HG03196 (cell line): ENCODE results near the gene GNAI1.

ENCODE experiments used
- ATAC-seq: cut with Tn5 transposase; IDR thresholded peaks from one replicate; pipeline ENCODE4 v1.9.1; 2021; ENCODE audit not compliant: unreplicated experiment

The GNAI1 gene

GRCh38 chr7:80204919-80205318, 70.3 kb downstream of the GNAI1 start:
- ATAC-seq, result no peak

GRCh38 chr7:80206763-80207162, 72.1 kb downstream of the GNAI1 start:
- ATAC-seq, result peak; percentile 56

GRCh38 chr7:80207501-80207900, 72.9 kb downstream of the GNAI1 start:
- ATAC-seq, result no peak

GRCh38 chr7:80208700-80209099, 74.1 kb downstream of the GNAI1 start:
- no peak for ATAC-seq

GRCh38 chr7:80210400-80210799, 75.8 kb downstream of the GNAI1 start:
- ATAC-seq, result no peak

- ATAC-seq, result no peak
Measured at GRCh38 chr7:80213814-80214213, 79.2 kb downstream of the GNAI1 start.

- ATAC-seq, result no peak
Measured at GRCh38 chr7:80215734-80216133, 81.1 kb downstream of the GNAI1 start.

GRCh38 chr7:80216996-80217842, 82.6 kb downstream of the GNAI1 start:
- no peak for ATAC-seq

GRCh38 chr7:80218723-80219122, 84.1 kb downstream of the GNAI1 start:
- ATAC-seq, result no peak

GRCh38 chr7:80220022-80220634, 85.5 kb downstream of the GNAI1 start:
- no peak for ATAC-seq

- no peak for ATAC-seq
Measured at GRCh38 chr7:80224415-80224814, 89.8 kb downstream of the GNAI1 start.

GRCh38 chr7:80225361-80225760, 90.7 kb downstream of the GNAI1 start:
- ATAC-seq, result no peak

- ATAC-seq, result no peak
Measured at GRCh38 chr7:80226629-80227028, 92.0 kb downstream of the GNAI1 start.

- no peak for ATAC-seq
Measured at GRCh38 chr7:80230327-80230726, 95.7 kb downstream of the GNAI1 start.

- no peak for ATAC-seq
Measured at GRCh38 chr7:80231707-80232106, 97.1 kb downstream of the GNAI1 start.

GRCh38 chr7:80232979-80233724, 98.5 kb downstream of the GNAI1 start:
- ATAC-seq, result no peak

- no peak for ATAC-seq
Measured at GRCh38 chr7:80235334-80235733, 100.7 kb downstream of the GNAI1 start.

GRCh38 chr7:80236681-80237080, 102.0 kb downstream of the GNAI1 start:
- no peak for ATAC-seq

- no peak for ATAC-seq
Measured at GRCh38 chr7:80240265-80241025, 105.8 kb downstream of the GNAI1 start.

- ATAC-seq, result no peak
Measured at GRCh38 chr7:80241671-80242070, 107.0 kb downstream of the GNAI1 start.

- ATAC-seq, result no peak
Measured at GRCh38 chr7:80243425-80243824, 108.8 kb downstream of the GNAI1 start.
